Frontal cortex (tissue), 4 donors: ENCODE measurements around the gene CCDC180. TPM values are rescaled to one million over a fixed set of nuclear protein-coding genes. Genes with fewer than 3 reads are reported as not detected.
"Not testable (repeated sequence)": the region's sequence is repeated elsewhere in the genome, so short reads cannot be mapped to it uniquely, and the experiment has no call there.

Experiments used
- DNase-seq, 2 donors: peaks; one replicate each; pipeline ENCODE4 v3.0.0; 2012; ENCODE audit warnings: low spot score in 2 of 2
- FAIRE-seq: peaks from 2 replicates; lab custom pipeline; 2012; peaks lifted over from hg19 to GRCh38; lab: Jason Lieb, UNC
- total RNA-seq: library from RNA; depleted of rRNA; stranded (reverse); fragments of >200 nt; gene quantifications from one replicate; pipeline ENCODE4 v1.2.3, GENCODE V29; 2014
- donor health status: control.
- donor health status: control.
- donor health status: control.

The CCDC180 gene
- total RNA-seq, 1 donor from 2014 or later, result 9.8 TPM

DNA sequence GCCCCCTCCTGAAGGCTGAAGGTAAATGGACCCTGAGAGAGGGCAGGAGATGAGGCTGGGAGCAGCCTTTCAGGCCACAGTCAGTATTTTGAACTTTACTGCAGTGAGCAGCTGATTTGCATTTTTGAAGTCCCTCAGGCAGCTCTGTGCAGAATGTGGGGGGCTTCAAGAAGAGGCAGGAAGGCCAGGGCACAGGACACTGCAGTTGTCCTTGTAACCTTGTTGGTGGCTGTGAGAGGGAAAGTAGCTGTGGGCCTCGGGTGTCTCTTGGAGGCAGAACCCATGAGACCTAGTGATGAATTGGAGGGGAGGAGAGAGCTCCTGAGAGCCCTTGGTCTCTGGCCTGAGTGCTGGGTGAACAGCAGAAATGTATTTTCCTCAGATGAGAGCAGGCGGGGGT is 2.6 kb downstream of the CCDC180 start:
- no peak for DNase-seq
- no peak for FAIRE-seq

DNA sequence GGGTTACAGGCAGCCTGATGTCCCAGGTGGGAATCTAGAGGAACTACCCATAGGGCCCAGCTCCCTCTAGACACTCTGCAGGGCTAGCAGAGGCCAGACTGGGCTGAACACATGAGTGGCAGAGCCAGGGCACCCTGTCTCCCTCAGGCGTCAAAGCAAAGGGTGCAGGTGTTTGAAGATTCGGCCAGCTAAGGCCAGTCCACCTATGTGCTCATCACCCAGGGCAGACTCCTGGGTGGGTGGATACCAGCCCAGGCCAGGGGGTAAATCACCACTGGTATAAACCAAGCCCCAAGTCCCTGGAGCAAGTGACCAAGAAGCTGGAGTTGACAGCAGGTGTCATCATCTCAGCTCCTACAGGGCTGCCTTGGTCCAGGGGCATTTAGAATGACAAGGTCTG is 3.4 kb downstream of the CCDC180 start:
- FAIRE-seq (no peak), DNase-seq (no peak)

DNA sequence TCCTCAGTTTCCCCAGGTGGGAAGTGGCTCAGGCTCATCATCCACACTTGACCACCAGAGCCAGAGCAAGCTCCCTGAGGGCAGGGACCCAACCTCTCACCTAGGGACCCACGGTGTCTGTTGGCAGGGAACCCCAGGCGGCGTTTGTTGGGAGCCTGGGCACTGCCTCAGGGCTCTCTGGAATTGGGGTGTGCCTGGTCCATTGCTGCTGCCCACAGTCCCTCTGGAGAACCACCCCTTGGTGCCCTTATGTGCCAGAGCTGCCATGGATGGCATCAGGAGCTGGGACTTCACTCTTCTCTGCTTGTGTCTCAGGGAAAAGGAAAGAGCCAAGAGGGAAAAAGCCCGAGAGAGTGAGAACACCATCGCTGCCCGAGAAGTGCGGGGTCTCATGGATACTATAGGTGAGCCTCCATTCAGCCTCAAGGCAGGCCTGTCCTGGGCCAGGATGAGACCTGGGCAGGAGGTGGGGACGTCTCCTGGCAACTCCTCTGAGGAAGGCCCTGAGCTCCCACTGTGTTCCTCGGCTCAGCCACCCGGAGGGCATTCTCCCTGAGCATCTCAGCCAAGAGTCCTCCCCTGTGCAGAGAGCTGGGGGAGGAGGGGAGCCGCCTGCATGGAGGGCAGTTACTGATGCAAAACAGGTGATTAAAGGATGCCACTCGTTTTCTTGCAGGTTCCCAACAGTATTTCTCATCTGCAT is 4.5 kb downstream of the CCDC180 start:
- FAIRE-seq (no peak), DNase-seq (no peak)

DNA sequence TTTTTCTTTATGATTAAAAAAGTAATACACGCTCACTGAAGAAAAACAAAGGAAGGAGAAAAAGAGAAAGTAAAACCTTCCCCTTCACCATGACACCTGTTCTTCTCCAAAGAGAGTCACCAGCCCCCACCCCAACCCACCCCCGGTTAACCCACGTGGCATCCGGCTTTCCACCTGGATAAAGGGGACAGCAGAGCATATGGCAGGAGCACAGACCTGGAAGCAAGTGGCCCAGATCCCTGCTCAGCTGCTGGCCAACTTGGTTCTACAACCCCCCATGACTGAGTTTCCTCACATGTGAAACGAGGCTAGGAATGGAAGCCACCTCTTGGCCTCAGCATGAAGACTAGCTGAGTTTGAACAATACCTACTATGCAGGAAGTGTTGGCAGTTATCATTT is 5.1 kb downstream of the CCDC180 start:
- no peak for DNase-seq
- FAIRE-seq, result no peak

DNA sequence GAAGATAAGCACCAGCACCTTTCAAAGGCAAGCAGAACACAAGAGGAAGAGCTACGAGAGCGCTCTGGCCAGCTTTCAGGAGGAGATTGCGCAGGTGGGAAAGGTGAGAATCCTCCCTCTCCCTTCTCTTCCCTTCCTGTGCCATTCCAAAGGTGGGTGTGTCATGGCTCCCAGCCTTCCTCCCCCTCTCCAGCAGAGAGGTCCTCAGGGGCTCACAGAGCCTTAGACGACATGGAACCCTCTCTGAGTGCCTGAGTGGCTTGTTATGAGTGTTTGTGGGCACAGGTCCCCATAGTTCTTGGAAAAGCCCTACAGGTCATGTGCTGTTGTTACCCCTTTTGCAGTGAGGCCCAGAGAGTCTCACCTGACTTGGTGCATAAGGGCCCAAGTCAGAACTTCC is 5.8 kb downstream of the CCDC180 start:
- no peak for FAIRE-seq
- no peak for DNase-seq

DNA sequence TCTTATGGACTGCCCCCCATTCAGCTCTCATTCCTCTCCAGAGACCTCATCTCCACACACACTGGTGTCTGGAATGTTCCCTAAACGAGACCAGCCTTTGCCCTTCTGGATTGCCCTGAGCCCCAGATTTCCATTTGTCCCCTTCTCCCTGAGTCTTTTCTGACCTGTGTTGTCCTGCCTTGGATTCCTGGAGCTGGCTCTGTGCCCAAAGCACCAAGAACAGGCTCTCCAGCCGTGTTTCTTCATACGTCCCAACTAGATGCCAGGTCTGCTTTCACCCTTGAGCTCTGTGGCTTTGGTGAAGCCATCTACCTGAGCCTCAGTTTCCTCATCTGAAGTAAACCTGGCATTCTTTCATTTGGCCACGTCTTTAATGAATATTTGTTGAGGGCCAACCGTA is 6.3 kb downstream of the CCDC180 start:
- no peak for DNase-seq
- no peak for FAIRE-seq

DNA sequence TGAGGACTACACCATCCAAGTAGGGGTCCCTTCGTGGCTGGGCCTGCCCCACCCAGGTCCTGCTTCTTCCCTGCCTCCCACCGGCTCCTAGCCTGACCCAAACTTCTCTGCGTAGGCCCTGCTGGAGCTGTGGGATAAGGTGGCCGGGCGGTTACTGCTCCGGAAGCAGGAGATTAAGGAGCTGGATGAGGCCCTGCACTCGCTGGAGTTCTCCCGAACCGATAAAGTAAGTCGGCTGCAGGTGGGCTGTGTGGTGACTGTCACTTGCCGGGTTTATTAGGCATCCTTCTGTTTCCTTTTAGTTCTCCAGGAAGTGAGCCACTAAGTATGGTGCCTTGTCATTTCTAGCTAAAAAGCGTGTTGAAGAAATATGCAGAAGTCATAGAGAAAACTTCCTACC is 7.0 kb downstream of the CCDC180 start:
- FAIRE-seq (no peak), DNase-seq (no peak)

DNA sequence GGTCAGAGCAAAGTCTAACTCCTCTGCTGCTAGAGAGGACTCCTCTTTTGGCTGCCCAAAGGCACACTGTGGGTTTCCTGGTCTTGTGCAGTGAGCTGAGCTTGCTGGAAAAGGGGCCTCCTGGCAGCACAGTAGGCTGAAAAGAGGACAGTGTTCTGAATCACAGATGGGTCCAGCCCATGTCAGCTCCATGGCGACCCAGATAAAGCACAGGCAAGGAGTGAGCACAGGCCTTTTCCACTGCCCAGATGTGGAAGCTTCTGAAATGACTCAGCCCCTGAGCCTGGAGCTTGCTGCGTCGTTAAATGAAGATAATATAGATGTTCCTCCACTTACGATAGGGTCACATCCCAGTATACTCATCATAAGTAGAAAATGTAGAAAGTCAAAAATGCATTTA is 8.1 kb downstream of the CCDC180 start:
- FAIRE-seq, result no peak

DNA sequence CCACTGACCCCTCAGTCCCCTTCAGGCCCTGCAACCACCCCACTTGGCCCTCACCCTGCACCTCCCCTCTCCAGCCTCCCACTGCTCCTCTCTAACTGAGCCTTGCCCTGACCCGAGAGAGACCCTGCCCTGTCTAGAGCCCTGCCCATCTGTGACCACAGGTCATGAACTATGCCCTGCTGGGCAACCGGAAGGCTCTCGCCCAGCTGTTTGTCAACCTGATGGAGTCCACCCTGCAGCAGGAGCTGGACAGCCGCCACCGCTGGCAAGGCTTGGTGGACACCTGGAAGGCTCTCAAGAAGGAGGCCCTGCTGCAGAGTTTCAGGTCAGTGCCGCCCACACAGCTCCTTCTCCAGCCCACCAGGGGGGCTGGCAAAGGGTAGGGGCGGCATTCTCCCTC is 9.4 kb downstream of the CCDC180 start:
- FAIRE-seq, result no peak
- DNase-seq, result no peak

More for the DNA sequence above, 8.1 kb downstream of the CCDC180 start:
- DNase-seq, result no peak

DNA sequence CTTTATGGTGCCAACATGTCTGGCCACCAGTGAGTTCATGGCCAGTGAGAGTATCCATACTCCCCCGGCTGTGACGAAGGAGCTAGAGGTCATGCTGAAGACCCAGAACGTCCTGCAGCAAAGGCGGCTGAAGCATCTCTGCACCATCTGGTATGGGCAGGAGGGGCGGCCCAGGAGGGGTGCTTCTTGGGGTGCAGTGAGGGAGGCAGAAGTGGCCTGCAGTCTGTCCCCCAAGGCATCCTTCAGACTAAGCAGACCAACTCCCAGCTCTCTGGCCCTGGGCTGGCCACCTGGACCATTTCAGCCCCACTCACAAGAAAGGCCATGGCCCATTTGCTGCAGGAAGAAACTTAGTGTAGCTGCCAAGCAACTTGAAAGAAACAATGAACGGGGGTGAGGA is 11.0 kb downstream of the CCDC180 start:
- DNase-seq, result no peak
- no peak for FAIRE-seq

DNA sequence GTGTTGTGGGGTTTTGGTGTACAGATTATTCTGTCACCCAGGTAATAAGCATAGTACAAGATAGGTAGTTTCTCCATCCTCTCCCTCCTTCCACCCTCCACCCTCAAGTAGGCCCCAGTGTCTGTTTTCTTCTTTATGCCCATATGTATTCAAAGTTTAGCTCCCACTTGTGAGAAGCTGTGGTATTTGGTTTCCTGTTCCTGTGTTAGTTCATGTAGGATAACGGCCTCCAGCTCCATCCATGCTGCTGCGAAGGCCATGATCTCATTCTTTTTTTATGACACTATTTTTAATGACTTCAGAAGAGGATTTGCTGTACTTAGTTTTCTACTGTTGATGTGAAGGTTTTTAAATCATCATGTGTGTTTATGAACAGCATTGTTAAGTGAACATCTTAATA is 11.9 kb downstream of the CCDC180 start:
- FAIRE-seq (no peak), DNase-seq (no peak)

DNA sequence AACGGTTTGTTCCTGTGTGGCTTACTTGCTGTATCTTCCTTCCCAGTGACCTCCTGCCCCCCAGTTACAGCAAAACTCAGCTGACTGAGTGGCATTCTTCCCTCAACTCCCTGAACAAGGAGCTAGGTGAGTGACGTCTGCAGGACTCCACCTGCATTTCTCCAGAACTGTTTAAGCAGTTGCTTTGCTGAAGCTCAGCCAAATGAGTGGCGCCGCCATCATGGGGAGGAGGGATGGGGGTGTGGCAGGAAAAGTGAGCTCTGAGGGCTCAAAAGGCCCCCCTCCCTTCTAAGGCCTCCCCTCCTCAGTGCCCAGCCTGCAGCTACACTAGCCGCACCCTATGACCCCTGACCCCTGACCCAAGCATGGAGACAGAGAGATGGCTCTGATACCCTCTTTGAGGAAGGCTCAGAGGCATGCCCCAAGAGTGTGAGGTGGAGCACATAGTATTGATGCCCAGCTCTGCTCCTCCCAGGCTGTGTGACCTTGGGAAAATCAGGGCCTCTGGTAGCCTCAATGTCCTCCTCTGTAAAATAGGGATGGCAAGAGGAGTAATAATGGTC is 12.7 kb downstream of the CCDC180 start:
- no peak for FAIRE-seq
- DNase-seq, result no peak

DNA sequence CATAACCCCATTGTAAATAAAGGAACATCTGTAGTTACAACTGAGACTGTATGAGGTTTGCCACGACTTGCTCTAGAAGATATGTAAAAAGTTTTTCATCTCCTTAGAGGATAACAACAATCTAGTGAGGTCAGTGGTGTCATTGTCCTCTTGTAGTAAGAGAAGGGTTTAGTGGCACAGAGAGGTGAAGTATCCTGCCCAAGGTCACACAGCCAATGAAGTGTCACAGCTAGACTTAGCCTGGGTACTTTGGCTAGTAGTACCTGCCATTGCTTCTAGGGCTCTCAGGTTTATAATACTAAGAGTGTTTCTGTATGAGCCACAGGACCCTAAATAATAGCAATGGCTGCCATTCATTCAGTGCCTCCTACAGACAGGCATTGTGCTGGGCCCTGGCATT is 13.8 kb downstream of the CCDC180 start:
- no peak for FAIRE-seq
- DNase-seq, result no peak

DNA sequence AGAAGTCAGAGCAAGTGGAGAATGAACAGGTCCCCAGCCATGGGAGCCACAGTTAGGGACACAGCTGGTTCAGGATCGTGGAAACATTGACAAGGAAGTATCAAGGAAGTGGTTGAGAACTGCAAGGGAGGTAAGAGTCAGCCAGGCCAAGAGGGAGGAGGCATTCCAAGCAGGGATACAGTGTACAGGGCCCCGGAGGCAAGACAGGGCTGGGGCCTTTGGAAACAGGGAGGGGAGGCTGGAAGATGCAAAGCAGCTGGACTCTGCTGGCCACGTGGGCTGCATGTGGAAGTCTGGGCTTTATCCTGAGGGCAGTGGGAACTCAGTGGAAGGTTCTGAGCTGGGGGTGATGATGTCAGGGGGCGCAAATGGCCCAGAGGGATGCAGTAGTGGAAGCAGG is 14.2 kb downstream of the CCDC180 start:
- no peak for DNase-seq
- no peak for FAIRE-seq

DNA sequence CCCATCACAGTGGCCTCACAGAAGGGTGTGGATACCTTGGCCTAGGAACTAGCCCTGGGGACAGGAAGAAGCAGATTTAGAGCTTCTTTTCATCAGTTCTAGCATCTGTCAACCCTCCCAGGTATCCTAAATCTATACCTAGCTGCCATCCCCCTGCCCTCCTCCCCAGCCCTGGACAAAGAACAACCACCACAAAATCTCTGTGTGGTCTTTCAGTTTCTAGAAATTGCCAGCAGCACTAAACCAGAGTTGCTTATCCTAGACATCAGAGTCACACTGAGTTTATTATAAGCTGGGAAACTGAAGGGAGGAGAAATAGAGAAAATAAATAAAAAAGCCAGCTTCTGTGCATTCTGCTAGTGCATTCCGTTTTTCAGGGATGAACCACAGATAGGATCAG is 14.6 kb downstream of the CCDC180 start:
- DNase-seq, result no peak

DNA sequence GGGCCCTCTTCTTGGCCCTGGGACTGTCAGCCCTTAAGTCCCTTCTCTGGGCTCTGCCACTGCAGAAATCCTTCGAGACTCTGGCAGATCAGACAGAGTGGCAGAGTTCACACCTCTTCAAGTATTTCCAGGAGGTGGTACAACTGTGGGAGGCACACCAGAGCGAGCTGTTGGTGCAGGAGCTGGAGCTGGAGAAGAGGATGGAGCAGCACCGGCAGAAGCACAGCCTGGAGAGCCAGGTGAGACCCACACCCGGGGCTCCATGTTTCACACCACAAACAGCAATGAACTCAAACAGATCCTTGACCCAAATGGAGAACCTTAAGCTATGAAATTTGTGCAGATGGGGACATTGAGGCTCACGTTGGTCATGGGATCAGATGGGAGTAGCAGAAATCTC is 17.5 kb downstream of the CCDC180 start:
- no peak for DNase-seq
- FAIRE-seq, result no peak

More for the DNA sequence above, 14.6 kb downstream of the CCDC180 start:
- FAIRE-seq, result no peak

DNA sequence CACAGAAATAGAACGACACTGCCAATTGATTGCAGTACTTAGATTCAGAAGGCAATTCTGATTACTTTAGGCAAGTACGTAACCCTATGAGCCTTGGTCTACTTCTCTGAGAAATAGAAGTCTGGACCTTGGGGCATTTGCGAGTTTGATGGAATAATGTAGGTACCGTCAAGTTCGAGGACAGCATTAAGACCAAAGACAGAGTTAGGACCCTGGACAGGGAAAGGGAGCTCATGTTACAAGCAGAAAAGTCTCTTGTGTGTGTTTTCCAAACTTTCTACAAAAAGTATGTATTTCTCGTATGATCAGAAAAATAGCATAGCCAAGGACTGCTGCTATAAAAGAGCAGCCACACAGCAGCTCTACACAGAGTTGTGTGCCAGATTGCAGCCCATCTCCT is 20.1 kb downstream of the CCDC180 start:
- FAIRE-seq (no peak), DNase-seq (no peak)

DNA sequence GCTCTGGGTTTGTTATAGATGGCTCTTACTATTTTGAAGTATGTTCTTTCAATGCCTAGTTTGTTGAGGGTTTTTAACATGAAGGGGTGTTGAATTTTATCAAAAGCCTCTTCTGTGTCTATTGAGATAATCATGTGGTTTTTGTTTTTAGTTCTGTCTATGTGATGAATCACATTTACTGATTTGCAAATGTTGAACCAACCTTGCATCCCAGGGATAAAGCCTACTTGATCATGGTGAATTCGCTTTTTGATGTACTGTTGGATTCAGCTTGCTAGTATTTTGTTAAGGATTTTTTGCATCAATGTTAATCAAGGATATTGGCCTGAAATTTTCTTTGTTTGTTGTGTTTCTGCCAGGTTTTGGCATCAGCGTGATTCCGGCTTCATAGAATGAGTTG is 25.5 kb downstream of the CCDC180 start:
- FAIRE-seq (no peak), DNase-seq (no peak)

DNA sequence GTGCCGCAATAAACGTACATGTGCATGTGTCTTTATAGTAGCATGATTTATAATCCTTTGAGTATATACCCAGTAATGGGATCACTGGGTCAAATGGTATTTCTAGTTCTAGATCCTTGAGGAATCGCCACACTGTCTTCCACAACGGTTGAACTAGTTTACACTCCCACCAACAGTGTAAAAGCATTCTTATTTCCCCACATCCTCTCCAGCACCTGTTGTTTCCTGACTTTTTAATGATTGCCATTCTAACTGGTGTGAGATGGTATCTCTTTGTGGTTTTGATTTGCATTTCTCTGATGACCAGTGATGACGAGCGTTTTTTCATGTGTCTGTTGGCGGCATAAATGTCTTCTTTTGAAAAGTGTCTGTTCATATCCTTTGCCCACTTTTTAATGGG is 28.2 kb downstream of the CCDC180 start:
- DNase-seq, FAIRE-seq: not testable (repeated sequence)

DNA sequence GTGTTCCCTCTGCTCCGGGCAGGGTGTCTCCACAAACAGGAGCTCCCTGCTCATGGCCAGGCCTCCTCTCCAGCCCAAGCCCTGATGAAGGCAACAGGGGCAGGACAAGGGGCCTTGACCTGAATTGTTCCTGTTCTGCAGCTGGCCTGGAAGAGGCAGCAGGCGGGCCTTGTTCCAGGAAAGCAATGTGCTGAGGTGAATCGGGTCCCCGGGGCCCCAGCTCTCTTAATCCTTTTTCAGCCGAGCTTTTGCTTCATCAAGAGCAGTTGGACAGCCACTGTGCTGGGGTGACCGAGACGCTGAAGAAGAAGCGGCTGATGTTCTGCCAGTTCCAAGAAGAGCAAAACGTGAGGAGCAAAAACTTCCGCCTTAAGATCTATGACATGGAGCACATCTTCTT is 41.4 kb downstream of the CCDC180 start:
- FAIRE-seq, result no peak
- no peak for DNase-seq

DNA sequence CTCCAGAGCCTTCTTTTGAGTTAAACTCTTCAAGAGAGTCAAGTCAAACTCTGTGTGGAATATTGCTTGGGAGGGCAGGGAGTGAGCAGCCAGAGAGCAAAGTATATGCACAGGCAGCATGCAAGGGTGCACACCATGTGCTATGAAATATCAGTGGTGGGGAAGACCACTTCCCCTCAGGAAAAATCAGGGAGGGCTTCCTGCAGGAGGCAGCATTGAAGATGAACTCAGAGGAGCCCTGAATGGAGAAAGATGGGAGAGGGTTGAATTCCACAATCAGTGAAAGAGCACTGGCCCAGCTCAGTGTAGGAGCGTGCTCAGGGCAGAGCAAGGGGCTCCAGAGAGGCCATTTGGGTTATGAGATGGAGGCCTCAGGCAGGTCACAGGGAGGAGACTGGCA is 41.9 kb downstream of the CCDC180 start:
- no peak for DNase-seq
- FAIRE-seq, result no peak

DNA sequence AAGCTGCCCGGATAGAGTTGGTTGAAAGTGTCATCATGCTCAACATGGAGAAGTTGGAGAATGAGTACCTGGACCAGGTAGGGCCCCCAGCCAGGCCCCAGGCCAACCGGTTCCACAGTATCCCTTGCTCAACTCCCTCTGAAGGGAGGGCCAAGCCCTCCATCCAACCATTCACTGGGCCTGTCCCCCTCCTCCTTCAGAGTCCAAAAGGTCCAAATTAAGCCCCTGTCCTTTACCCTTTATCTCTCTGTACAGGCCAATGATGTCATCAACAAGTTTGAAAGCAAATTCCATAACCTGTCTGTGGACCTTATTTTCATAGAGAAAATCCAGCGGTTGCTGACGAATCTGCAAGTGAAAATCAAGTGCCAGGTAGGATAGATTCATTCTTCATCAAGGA is 47.2 kb downstream of the CCDC180 start:
- no peak for FAIRE-seq
- DNase-seq, result no peak
